Endothelial cell of umbilical vein (primary cell): Measurements from ENCODE around the gene THAP11. TPM values are rescaled to one million over a fixed set of nuclear protein-coding genes. Genes with fewer than 3 reads are reported as not detected.

Experiments used
- BruUV-seq: library from RNA; stranded (reverse); fragments of 400-500 nt; replicated peaks from 2 replicates; lab custom pipeline; 2021; lab: Mats Ljungman, UMichigan
- CTCF ChIA-PET: fragments of 300-600, 350-600 bp; sonication (Branson Sonifier 250); formaldehyde crosslinking; loops from one replicate; lab custom pipeline; 2021; ENCODE audit warnings: antibody characterized with exemption, inconsistent platforms; lab: Charles Lee
- POLR2A ChIA-PET: fragments of 300-600, 350-600 bp; sonication (Branson Sonifier 250); formaldehyde crosslinking; loops from one replicate; lab custom pipeline; 2021; ENCODE audit warnings: antibody characterized with exemption, inconsistent platforms; lab: Charles Lee
- DNase-seq: peaks from one replicate; pipeline ENCODE4 v3.0.0-alpha.2; 2011; ENCODE audit warnings: low read depth, low spot score
- FAIRE-seq: peaks from 2 replicates; lab custom pipeline; 2011; peaks lifted over from hg19 to GRCh38; lab: Jason Lieb, UNC
- H2AFZ ChIP-seq: 2 replicates; pipeline ENCODE4 v1.6.0; 2012; ENCODE audit warnings: low read depth, low read length, control low read depth, inconsistent platforms
- H3K27ac ChIP-seq: 2 replicates; pipeline ENCODE4 v1.5.1; 2011; ENCODE audit warnings: low read depth, mild to moderate bottlenecking, control low read depth, low read length, moderate library complexity; ENCODE audit not compliant: insufficient read depth
- H3K27me3 ChIP-seq, 2 experiments: 2 replicates each; pipeline versions ENCODE4 v1.6.0 to v1.6.1; 2011; ENCODE audit warnings: low read length in 2 of 2, mixed read lengths in 1 of 2; ENCODE audit not compliant: control insufficient read depth in 2 of 2, insufficient read depth in 2 of 2
- H3K36me3 ChIP-seq, 2 experiments: 2 replicates in 1 of 2; 3 replicates in 1 of 2; pipeline ENCODE4 v1.5.1; 2011; ENCODE audit warnings: low read length in 2 of 2, mild to moderate bottlenecking in 1 of 2, moderate library complexity in 1 of 2; ENCODE audit not compliant: control insufficient read depth in 2 of 2, insufficient read depth in 2 of 2; ENCODE audit errors: extremely low read depth in 1 of 2
- H3K4me1 ChIP-seq: 3 replicates; pipeline ENCODE4 v1.5.1; 2011; ENCODE audit warnings: mild to moderate bottlenecking, low read length; ENCODE audit not compliant: control insufficient read depth, insufficient read depth; ENCODE audit errors: extremely low read depth
- H3K4me2 ChIP-seq: 2 replicates; pipeline ENCODE4 v1.6.1; 2011; ENCODE audit warnings: low read length, control low read depth, mixed read lengths; ENCODE audit not compliant: insufficient read depth
- H3K4me3 ChIP-seq, 3 experiments: fragments of 200-600 bp in 1 of 3; sonication (generic), shearing (Covaris generic) in 1 of 3; replicated peaks in 1 of 3; 2 replicates each; pipeline ENCODE4 v1.5.1; 2011 to 2016; ENCODE audit warnings: control low read depth in 3 of 3, low read length in 3 of 3, mild to moderate bottlenecking in 2 of 3, inconsistent platforms in 1 of 3, low read depth in 1 of 3, moderate library complexity in 1 of 3; ENCODE audit not compliant: insufficient read depth in 1 of 3
- H3K79me2 ChIP-seq: 2 replicates; pipeline ENCODE4 v1.6.0; 2012; ENCODE audit warnings: low read length, inconsistent platforms; ENCODE audit not compliant: control insufficient read depth, insufficient read depth
- H3K9ac ChIP-seq: replicated peaks from 2 replicates; pipeline ENCODE3; 2011; ENCODE audit warnings: low read length, control low read depth; ENCODE audit not compliant: insufficient read depth; ENCODE audit errors: extremely low read depth
- H3K9me1 ChIP-seq: replicated peaks from 3 replicates; pipeline ENCODE4 v1.6.0; 2011; ENCODE audit warnings: mild to moderate bottlenecking, low read length; ENCODE audit not compliant: control insufficient read depth, insufficient read depth; ENCODE audit errors: extremely low read depth
- H3K9me3 ChIP-seq: replicated peaks from 2 replicates; pipeline ENCODE4 v1.5.1; 2012; ENCODE audit warnings: low read length, inconsistent platforms; ENCODE audit not compliant: control insufficient read depth, insufficient read depth
- H4K20me1 ChIP-seq: replicated peaks from 2 replicates; pipeline ENCODE3; 2011; ENCODE audit warnings: mild to moderate bottlenecking, low read length; ENCODE audit not compliant: control insufficient read depth, insufficient read depth; ENCODE audit errors: extremely low read depth
- EZH2 ChIP-seq: IDR thresholded peaks from 2 replicates; pipeline ENCODE4 v1.6.1; 2012; ENCODE audit warnings: borderline replicate concordance, low read depth, mild to moderate bottlenecking, moderate library complexity, low read length, inconsistent platforms; ENCODE audit not compliant: severe bottlenecking
- FOS ChIP-seq: IDR thresholded peaks from 2 replicates; pipeline ENCODE4 v1.6.1; 2011; ENCODE audit warnings: mild to moderate bottlenecking, low read length, moderate library complexity, borderline replicate concordance; ENCODE audit not compliant: insufficient read depth
- GATA2 ChIP-seq: IDR thresholded peaks from 2 replicates; pipeline ENCODE4 v1.7.0; 2011; ENCODE audit warnings: low read depth, mild to moderate bottlenecking, moderate library complexity, mixed read lengths, low read length; ENCODE audit not compliant: insufficient read length, insufficient read depth
- JUN ChIP-seq: IDR thresholded peaks from 2 replicates; pipeline ENCODE4 v1.6.1; 2011; ENCODE audit warnings: borderline replicate concordance, low read depth; ENCODE audit not compliant: insufficient read length, insufficient read depth
- MYC ChIP-seq: IDR thresholded peaks from one replicate; pipeline ENCODE4 v1.6.1; 2011; ENCODE audit warnings: mild to moderate bottlenecking, low read depth, low read length
- POLR2A ChIP-seq: IDR thresholded peaks from 2 replicates; pipeline ENCODE4 v1.6.1; 2012; ENCODE audit warnings: low read depth, mild to moderate bottlenecking, control low read depth, low read length
- POLR2AphosphoS5 ChIP-seq: IDR thresholded peaks from 2 replicates; pipeline ENCODE4 v1.6.1; 2012; ENCODE audit warnings: low read depth, mild to moderate bottlenecking, control low read depth, low read length, moderate library complexity; ENCODE audit not compliant: insufficient read depth
- dilution Hi-C: fragments of 300-500 bp; cut with MboI; formaldehyde crosslinking; loops from one replicate; pipeline ENCODE4 v1.15.0; 2019; ENCODE audit warnings: low sequenced_read_pairs; ENCODE audit not compliant: extremely low pct_ligation_motif_present
- intact Hi-C: fragments of 100-400 bp; cut with micrococcal nuclease; formaldehyde crosslinking; loops from one replicate; pipeline ENCODE4 v1.10.0; 2022
- polyA plus RNA-seq, 4 experiments: library from polyadenylated mRNA; depleted of rRNA in 3 of 4; stranded (reverse) in 3 of 4; unstranded in 1 of 4; fragments of >200 nt; gene quantifications; 2 replicates each; pipeline versions ENCODE4 v1.2.1 to v1.2.3, GENCODE V29; 2011 to 2012; ENCODE audit warnings: missing spikeins in 1 of 4
- total RNA-seq: library from RNA; stranded (reverse); gene quantifications from 2 replicates; pipeline ENCODE4 v1.2.3, GENCODE V29; 2021
- TF ChIP-seq, protein P1 (sequence below): IDR thresholded peaks from 2 replicates; pipeline ENCODE4 v1.6.1; 2011; ENCODE audit not compliant: insufficient read depth, insufficient read length
- TF ChIP-seq, protein P2 (sequence below), 2 donors: IDR thresholded peaks; 1 replicate in 1 of 2; 2 replicates in 1 of 2; pipeline ENCODE4 v1.5.1; 2011; ENCODE audit warnings: low read length in 2 of 2, mild to moderate bottlenecking in 2 of 2, moderate library complexity in 2 of 2, control low read depth in 1 of 2, inconsistent platforms in 1 of 2, low read depth in 1 of 2; ENCODE audit not compliant: insufficient read depth in 1 of 2; ENCODE audit errors: extremely low read depth in 1 of 2

The THAP11 gene
- total and polyA plus RNA-seq, 2 donors (not counting 3 experiments of a cell fraction or from before 2014, with no cell fraction given): 24.0 to 25.9 TPM

DNA sequence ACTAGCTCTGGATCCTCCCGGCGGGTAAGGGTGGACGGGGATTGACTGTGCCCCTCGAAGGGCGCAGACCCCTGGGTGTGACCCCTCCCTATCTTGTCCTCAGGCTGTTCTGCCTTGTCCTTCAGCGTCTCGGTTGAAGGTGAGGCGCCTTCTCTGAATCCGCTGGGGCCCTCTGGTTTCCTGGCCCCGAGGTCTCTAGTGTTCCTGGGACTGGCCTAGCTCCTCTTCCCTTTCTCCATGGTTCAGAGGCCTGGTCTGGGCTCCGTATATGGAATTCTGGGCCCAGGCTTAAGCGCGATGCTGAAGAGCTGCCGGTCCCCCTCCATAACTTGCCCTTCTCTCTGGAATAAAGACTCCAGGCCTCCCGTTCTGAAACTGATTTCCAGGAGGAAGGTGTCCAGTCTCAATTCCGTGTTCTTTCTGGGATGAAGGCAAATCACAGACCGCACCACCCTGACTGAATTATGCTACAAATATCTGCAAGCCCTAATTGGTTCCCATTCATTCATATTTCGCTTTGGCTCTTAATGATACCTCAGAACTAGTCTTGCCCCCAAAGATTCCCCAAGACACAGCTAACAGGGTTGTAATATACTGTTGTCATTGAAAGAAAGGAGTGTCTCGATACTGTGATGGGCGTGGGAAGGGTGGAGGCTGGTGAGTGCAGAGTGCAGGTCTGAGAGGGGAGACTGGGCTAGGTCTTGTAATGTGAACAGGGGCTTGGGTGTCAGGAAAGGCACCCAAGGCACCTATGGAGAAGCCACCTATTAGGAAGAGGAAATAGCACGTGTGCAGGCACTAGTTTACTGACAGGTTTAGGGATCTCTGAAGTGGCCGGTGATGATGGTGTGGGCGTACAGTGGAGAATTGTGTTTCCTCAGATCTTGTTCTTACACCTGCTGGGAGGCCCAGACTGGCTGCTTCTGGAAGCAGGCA, 31.6 kb downstream of the THAP11 start:
- H3K4me2 ChIP-seq: peak overlapping the region; percentile 79
- peak overlapping the region; percentile 92 for H2AFZ ChIP-seq
- dilution Hi-C loops: no loop called here
- H3K4me3 ChIP-seq: peak overlapping the region; percentile 66 to 79 (median 67)
- peaks cover 15% of the 10 kb centered on the region for H3K4me1 ChIP-seq
- H3K9me1 ChIP-seq: no peaks in the 10 kb centered on the region
- no peaks in the 10 kb centered on the region for H4K20me1 ChIP-seq
- intact Hi-C loops: loop anchor here (2.0 kb wide), 3 partner anchors 27 to 201 kb away; partner anchors contain the start of genes CENPT and NUTF2
- peak overlapping the region; percentile 91 for H3K9ac ChIP-seq
- BruUV-seq: TSS peak; percentile 11
- no peak for TF ChIP-seq GATA2
- TF ChIP-seq EZH2: no peak
- no peak for TF ChIP-seq JUN
- TF ChIP-seq FOS: no peak
- TF ChIP-seq POLR2AphosphoS5: no peak
- TF ChIP-seq, protein P1, sequence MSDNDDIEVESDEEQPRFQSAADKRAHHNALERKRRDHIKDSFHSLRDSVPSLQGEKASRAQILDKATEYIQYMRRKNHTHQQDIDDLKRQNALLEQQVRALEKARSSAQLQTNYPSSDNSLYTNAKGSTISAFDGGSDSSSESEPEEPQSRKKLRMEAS: no peak
- no peak for TF ChIP-seq POLR2A
- TF ChIP-seq MYC: no peak
- TF ChIP-seq, protein P2, sequence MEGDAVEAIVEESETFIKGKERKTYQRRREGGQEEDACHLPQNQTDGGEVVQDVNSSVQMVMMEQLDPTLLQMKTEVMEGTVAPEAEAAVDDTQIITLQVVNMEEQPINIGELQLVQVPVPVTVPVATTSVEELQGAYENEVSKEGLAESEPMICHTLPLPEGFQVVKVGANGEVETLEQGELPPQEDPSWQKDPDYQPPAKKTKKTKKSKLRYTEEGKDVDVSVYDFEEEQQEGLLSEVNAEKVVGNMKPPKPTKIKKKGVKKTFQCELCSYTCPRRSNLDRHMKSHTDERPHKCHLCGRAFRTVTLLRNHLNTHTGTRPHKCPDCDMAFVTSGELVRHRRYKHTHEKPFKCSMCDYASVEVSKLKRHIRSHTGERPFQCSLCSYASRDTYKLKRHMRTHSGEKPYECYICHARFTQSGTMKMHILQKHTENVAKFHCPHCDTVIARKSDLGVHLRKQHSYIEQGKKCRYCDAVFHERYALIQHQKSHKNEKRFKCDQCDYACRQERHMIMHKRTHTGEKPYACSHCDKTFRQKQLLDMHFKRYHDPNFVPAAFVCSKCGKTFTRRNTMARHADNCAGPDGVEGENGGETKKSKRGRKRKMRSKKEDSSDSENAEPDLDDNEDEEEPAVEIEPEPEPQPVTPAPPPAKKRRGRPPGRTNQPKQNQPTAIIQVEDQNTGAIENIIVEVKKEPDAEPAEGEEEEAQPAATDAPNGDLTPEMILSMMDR (IDR thresholded peaks at IDR 0.05; ENCODE audit: extremely low read depth in 1 of 2, insufficient read depth in 1 of 2, low read depth in 1 of 2, low read length in 2 of 2): no peak
- H3K79me2 ChIP-seq: peaks cover 35% of the 10 kb centered on the region
- POLR2A ChIA-PET: interaction anchor here (0.9 kb wide), 1 partner anchor 27 kb away, joined by 3 read pairs; the partner anchor contains the start of gene NUTF2
- H3K9me3 ChIP-seq: no peaks in the 10 kb centered on the region
- no peaks in the 10 kb centered on the region for H3K27me3 ChIP-seq
- peak; percentile 34 for DNase-seq
- CTCF ChIA-PET: interaction anchor here (0.5 to 3.2 kb wide), 8 partner anchors 10 to 201 kb away, joined by 3 to 18 read pairs (median 6); no protein-coding TSS in a partner anchor
- H3K36me3 ChIP-seq: peaks cover 16 to 43% of the 10 kb centered on the region in 2 experiments
- peak; percentile 68 for FAIRE-seq
- peak overlapping the region; percentile 40 for H3K27ac ChIP-seq
